Medulla oblongata (tissue), 1 donor: ENCODE measurements around the gene SPCS2.
"Not testable (repeated sequence)": the region's sequence is repeated elsewhere in the genome, so short reads cannot be mapped to it uniquely, and the experiment has no call there.

Experiments used
- DNase-seq: peaks from one replicate; pipeline ENCODE4 v3.0.0-alpha.2; 2015; ENCODE audit errors: extremely low spot score

SPCS2 gene

DNA sequence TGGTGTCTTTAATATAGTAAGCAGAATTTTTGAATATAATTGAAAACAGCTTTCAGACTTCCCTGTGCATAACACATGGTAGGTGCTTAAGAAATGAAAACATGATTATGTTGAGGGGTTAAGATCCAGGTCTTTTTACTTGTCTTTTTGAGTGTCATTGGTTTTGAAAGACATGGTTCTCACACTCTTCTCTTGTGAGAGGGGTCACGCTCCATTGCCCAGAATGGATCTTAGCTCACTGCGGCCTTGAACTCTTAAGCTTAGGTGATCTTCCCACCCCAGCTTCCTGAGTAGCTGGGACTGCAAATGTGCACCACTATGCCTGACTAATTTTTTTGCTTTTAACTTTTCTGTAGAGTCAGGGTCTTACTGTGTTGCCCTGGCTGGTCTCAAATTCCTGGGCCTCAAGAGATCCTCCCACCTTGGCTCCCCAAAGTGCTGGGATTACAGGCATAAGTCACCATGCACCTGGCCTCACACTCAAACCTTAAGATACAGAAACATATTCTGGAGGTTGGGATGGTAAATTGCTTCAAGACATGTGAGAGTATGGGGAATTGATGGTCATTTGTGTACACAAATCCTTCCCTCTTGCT lies 1.4 kb downstream of the SPCS2 start:
- no peak for DNase-seq

DNA sequence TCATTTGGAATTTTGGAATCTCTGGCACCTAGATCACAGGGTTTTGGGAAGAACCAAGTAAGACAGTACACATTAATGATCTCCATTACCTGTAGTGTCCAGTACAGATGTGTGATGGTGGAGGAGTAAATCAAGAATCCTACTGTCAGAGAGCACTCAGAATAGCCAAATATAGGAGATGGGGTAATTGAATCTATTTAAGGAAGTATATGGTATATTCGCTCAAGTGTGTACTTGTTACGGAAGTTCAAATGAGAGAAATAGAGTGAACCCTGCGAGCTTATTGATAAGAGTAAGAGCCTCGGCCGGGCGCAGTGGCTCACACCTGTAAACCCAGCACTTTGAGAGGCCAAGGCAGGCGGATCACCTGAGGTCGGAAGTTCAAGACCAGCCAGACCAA lies 2.2 kb downstream of the SPCS2 start:
- no peak for DNase-seq

DNA sequence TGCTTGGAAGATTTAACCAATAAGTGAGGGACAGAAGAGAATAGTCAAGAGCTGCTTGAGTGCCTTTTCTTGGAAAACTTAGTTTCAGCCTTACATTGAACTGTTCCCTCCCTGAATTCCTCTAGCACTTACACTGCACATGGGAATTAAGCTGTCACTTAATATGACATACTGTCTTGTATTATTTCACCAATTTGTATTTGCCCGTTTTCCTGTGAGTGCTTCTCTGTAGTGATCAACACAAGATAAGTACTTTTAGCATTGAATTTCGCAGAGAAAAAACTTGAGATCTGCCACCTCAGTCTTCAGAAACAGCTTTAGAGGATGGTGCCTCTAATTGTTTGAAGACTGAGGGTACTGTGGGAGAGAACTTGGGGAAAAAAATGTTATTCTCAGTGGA lies 3.7 kb downstream of the SPCS2 start:
- DNase-seq: no peak

DNA sequence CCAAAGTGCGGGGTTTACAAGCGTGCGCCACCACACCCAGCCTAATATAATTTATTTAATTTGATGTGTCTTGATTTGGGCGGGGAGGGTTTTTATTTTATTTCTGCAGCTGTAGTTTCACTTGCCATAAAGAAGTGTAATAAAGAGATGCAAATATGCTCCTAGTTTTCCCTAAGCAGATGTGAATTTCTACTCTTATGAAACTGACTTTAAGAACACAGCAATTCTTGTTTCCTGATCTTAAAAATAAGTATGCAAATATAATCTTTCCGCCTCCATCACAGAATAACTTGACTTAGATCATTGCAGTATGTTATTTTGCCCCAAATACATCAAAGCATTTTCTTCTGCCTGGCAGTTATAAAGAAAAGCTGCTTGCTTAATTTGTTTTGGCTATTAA lies 4.4 kb downstream of the SPCS2 start:
- DNase-seq: no peak

DNA sequence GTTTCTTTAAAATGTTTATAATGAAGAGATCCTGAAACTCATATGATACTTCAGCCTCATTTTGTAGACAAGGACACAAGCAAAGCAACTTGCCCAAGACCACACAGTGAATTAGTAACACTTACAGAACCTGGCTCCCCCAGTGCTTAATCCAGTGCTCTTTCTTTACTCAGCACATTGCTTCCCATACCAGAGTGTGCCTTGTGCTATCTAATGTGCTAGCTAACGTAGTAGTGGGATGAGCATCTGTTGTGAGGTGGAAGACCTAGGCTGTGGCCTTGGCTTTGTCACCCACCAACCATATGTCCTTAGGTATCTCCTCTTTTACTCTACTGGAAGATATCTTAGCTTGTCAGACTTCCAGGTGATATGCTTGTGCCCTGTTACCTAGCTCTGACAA lies 5.1 kb downstream of the SPCS2 start:
- DNase-seq: no peak

DNA sequence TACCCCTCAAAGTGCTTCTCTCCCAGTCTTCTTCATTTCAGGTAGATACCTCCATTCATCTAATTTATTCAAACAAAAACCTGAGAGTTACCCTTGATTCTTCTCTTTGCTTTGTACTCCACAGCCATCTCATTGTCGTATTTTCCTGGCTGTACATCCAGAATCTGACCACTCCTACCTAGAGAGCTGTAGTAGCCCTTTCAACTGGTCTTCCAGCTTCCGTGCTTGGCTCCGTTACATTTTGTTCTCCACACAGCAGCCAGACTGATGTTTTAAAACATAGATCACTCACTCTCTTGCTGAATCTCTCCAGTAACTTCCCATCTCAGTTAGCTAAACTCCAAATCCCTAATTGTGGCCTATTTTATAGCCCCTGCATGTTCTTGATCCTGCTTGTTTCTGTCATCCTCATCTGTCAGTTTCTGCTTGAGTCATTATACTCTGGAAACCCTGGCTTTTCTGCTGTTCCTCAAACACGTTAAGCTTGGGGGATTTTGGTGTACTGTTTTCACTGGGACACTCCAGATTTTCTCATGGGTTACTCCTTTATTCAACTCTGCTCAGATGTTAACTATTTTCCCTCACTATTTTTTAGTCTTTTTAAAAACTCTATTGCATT lies 7.4 kb downstream of the SPCS2 start:
- DNase-seq: peak; percentile 9

DNA sequence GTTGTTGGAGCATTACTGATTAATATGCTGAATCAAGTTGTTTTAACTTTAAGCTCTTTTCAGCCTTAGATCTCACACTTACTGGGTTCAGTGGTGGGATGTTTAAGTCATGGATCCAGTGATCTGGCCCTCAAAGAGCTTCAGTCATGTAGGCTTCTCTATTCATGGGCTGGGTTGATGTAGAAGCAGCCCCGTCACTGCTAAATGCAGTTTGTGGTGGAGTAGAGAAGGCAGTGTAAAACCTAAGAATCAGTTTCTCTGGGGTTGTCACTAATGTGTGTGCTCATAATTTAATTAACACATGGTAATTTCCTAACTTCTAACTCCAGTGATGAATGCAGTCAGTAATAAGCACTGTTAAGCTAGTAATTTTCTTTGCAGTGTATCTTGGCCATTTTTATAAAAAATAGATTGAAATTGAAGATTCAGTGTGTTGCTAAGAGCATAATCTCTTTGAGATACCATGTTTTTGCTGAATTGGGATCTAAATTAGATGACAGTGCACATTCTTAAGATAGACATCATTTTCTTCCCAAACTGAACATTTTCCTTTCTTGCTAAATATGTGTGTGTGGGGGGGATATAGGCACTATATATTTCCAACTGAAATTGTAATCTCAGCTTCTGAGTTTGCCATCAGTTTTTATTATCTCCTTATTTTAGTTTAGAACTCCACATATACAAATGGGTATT lies 9.0 kb downstream of the SPCS2 start:
- no peak for DNase-seq

DNA sequence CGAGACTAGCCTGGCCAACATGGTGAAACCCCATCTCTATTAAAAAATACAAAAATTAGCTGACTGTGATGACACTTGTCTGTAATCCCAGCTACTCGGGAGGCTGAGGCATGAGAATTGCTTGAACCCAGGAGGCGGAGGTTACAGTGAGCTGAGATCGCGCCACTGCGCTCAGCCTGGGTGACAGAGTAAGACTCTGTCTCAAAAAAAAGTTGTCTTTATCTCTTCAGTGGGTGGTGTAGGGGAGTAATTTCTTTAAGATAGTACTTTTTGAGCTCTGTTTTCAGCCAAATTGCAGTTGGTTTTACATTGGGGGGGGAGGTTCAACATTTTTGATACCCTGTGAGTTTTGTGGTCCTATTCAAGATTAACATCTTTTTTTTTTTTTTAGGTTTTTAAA lies 11.1 kb downstream of the SPCS2 start:
- not testable (repeated sequence) for DNase-seq

DNA sequence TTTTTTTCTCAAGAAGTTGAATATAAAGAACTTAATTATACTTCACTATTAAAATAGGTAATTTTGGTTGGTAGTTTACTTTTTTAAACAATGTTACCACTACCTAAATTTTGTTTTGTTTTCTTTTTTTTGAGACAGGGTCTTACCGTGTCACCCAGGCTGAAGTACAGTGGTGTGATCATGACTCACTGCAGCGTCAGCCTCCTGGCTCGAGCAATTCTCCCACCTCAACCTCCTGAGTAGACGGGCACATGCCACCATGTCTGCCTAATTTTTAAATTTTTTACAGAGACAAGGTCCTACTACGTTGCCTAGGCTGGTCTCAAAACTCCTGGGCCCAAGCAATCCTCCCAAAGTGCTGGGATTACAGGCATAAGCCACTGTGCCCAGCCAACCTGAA lies 17.6 kb downstream of the SPCS2 start:
- no peak for DNase-seq

DNA sequence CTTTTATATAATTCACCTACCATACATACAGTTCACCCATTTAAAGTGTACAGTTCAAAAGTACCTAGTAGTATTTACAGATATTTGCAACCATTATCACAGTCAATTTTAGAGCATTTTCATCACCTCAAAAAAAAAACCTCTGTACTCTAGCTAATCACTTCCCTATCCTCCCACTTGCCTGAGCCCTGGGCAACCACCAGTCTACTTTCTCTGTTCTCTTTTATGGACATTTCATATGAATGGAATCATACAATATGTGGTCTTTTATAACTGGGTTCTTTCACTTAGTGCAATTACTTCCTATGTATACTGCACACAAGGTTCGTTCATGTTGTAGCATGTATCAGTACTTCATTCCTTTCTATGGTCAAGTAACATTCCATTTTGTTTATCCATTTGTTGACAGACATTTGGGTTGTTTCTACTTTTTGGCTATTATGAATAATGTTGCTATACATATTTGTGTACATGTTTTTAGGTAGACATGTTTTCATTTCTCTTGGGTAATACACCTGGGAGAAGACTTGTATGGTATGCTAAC lies 21.9 kb downstream of the SPCS2 start:
- DNase-seq: no peak

DNA sequence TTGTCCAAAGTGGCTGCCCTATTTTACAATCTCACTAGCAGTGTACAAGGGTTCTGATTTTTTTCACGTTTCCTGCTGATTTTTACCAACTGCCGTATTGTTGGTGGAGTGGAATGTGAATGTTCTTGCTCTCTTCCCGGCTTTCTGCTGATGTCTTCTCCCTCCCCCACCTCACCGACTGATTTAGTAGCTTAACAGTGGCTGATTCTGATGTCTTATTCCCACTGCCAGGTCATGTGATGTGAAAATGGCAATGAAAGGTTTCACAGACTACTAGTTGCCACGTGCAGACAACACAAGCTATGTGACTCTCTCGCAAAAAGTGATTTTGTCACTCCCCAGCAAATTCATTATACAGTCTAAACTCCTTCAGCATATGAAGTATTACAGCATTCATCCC lies 22.4 kb downstream of the SPCS2 start:
- peak; percentile 72 for DNase-seq

DNA sequence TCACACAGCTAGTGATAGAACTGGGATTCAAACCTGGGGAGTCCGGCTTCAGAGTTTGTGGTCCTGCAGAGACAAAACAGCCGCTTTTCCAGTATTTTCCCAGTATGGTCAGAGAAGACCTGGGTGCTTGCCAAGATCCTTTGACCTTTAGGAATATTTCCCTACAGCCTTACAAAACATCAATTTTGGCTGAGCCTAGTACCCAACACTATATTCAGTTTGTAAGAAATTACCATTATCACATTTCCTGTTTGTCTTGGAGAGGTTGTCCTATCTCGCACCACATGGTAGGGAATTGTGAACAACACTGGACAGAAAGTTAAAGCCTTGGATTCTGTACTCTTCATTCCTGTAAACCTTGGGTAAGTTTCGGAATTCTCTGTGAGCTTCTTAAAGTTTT lies 29.0 kb downstream of the SPCS2 start:
- DNase-seq: no peak

DNA sequence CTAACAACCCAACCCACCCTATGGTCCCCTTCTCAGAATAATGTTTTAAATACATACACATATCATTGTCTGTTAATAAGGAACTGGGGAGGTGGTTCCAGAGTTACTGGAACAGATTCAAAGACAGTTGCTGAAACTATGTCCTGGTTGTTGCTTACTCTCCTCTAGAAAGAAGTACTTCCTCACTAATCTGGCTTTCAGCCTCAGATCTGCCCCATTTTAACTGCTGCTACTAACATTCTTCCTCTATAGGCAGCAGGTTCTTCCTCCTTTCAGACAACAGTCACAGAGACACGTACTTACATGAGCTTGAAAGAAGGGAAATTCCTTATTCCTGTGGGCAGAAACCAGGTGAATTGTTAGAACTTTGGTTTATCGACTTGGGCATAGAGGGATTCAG lies 31.6 kb downstream of the SPCS2 start:
- no peak for DNase-seq

DNA sequence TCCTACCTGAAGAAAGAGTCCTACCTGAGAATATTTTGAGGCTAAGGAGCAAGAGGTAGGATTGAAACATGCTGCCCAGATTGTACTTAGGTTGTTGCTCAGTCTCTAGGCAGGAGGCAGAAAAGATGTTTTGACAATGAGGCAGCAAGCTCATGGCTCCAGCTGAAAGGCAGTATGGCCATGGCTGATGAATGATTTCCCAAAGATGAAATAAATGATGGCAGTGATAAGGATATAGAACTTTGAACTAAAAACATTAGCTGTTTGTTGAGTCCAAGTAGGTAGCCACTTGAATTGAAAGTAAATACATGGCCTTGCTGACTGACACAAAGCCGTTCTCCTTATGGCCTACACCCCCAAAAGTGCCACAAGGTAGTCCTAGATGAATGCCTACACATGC lies 32.8 kb downstream of the SPCS2 start:
- no peak for DNase-seq

DNA sequence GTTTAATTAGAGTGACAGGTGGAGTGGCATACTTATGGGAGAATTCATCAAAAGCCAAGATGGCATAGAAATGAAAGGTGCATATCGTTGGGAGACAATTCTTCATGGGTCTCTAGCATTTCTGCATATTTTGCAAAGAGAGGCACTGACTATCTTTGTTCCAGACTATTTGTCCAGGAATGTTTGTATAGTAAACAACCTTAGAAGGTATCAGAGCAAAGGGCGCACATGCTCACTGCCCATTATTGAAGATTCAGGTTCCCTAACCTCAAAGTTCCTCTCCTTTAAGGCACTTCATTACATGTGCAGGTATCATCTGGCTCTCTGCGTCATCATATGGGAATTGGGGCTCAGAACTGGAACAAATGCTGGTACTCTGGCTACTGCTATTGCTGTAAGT lies 35.0 kb downstream of the SPCS2 start:
- no peak for DNase-seq

DNA sequence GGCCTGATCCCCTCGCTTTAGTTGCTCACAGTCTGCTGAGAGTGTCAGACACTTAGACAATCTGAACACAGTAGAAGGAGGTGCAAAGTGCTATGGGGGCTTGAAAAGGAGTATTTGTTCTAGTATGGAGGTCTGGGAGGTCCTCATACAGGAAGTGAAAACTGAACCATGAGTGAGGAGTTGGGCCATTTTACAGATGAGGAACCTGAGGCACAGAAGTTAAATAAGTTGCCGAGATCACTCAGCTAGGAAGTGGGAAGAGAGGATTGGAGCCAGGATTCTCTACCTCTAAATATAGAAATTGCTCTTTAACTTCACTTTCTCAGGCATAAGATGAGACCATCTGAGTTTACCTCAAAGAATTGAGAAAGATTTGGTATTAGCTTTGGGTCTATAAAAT lies 35.7 kb downstream of the SPCS2 start:
- DNase-seq: no peak

DNA sequence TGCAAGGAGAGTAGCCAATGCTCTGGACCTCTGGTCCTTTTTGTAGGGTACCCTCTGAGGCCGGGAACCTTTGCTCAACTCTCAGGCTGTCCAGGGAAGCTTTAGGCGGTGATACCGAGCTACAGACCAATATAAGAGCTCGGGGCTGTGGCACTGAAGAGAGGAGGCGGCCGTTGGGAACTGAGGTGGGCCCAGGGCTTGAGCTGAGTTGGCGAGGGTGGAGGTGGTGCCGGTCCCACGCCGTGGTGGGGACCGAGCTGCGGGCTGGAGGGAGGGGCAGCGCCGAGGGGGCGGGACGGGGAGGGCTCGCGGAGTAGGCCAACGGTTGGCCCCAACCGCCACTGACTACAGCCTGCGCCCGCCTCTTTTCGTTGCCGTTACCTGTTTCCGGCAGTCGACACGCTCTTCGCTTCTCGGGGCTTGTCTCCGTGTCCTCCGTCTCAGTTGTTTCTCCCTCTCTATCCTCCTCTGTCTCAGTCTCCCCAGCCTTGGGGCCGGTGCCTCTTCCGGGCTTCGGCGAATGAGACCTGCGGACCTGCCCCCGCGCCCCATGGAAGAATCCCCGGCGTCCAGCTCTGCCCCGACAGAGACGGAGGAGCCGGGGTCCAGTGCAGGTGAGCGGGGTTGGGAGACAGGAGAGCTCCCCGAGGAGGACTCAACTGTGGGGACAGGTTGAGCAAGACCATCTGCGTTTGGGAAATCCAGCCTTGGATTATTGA lies 39.6 kb downstream of the SPCS2 start, which contains the start of gene NEU3:
Gene NEU3, plus strand, starts transcription at position 393 of the 719 bp plus-strand sequence. Its CDS starts 128 bp downstream, at position 521.
- peak; percentile 67 for DNase-seq

DNA sequence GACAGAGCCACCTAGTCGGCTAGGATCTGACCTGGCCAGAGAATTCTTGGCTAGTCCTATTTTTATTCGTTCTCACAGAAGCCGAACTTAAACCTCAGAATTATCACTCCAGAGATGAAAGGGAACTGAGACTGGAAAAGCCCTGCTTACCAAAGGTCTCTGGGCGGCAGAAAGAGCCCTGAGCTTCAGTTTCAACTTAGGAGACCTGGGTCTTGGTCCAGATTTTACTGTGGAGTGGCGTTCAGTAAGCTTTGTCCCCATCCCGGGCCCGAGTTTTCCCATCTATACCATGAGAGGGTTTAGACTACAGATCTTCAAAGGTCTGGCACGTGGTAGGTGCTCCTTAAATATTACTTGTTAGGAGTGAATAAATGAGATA lies 40.2 kb downstream of the SPCS2 start:
- no peak for DNase-seq

DNA sequence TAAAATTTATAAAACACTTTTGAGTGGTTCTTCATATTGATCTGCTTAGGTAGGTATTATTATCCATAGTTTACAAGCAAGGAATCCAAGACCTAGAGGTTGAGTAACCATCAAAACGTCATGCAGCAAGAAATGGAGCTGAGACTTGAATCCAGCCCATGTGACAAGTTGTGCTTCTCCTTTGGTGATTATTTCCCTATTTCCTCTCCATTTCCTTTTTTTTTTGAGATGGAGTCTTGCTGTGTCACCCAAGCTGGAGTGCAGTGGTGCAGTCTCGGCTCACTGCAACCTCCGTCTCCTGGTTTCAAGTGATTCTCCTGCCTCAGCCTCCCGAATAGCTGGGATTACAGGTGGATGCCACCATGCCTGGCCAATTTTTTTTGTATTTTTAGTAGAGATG lies 41.1 kb downstream of the SPCS2 start:
- DNase-seq: not testable (repeated sequence)

DNA sequence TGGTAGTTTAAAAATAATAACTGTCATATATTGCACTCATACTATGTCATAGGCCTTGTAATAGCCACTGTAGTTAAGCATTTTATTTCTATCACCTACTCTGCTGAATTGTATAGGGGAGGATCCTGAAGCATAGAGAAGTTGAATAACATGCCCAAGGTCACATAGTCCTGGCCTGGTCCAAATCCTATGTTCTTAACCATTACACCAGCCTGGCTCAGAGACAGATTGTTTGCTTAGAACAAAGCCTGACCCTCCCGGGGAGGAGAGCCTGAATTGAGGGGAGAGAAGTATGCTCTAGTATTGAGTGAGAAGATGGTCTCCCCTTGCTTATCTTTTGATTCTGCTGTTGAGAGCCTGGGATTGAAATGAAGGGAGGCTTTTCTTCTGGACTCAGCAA lies 41.9 kb downstream of the SPCS2 start:
- DNase-seq: no peak

DNA sequence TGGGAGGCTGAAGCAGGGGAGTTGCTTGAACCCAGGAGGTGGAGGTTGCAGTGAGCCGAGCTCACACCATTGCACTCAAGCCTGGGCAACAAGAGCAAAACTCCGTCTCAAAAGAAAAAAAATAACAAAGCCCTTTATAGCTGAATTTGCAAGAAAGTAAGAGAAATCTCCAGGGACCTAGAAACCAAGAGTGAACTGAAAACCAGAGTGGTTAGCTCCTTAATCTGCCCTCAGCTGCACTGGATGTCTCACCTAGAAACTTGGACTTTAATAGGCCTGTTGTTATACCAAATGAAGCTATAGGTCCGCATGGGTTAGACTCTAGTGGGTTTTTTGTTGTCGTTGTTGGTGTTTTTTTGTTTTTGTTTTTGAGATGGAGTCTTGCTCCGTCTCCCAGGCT lies 43.8 kb downstream of the SPCS2 start:
- no peak for DNase-seq

DNA sequence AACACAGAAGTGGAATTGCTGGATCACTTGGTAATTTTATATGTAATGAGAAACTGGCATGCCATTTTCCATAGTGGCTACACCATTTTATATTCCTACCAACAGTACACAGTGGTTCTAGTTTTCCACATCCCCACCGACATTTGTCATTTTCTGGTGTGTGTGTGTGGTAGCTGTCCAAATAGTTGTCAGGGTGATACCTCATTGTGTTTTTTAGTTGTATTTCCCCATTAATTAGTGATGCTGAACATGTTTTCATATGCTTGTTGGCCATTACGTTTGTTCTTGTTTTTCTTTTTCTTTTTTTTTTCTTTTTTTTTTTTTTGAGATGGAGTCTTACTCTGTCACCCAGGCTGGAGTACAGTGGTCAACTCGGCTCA lies 51.9 kb downstream of the SPCS2 start:
- no peak for DNase-seq

DNA sequence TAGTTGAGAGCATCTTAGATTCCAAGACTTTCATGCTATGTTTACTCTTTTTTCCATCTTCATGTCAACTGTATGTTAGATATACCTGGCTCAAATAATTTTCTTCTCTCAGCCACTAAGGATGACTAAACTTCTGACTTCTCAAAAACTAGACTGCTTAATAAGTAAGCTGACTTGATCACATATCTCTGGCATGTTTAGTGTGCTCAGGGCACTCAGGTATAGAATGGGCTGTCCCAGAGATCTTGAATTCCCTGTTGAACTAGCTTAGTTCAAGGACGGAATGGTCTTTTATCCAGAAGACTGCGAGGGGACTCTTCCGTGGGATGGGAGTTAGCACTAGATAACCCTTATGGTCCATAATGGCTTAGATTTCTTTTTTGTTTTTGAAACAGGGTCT lies 52.6 kb downstream of the SPCS2 start:
- no peak for DNase-seq
